WTC11 (cell line): Measurements from ENCODE around the gene REST.

Experiments
- CTCF ChIP-seq: fragments of 200-600 bp; IDR thresholded peaks from 2 replicates; pipeline ENCODE4 v1.8.0; 2022; ENCODE audit warnings: antibody characterized with exemption
- E2F1 ChIP-seq: sonication (generic); formaldehyde crosslinking; IDR thresholded peaks from 2 replicates; pipeline ENCODE4 v1.8.0; 2022; ENCODE audit warnings: mild to moderate bottlenecking, missing genetic modification reagents
- JUN ChIP-seq: sonication (generic); formaldehyde crosslinking; IDR thresholded peaks from 2 replicates; pipeline ENCODE4 v1.8.0; 2023; ENCODE audit warnings: mild to moderate bottlenecking, missing genetic modification reagents
- NFYB ChIP-seq: sonication (generic); formaldehyde crosslinking; conservative IDR thresholded peaks from 2 replicates; pipeline ENCODE4 v1.8.0; 2022; ENCODE audit warnings: low read depth, missing genetic modification reagents
- NR2C2 ChIP-seq: sonication (generic); formaldehyde crosslinking; IDR thresholded peaks from 2 replicates; pipeline ENCODE4 v1.8.0; 2022; ENCODE audit warnings: mild to moderate bottlenecking, missing genetic modification reagents
- OVOL2 ChIP-seq: fragments of 250-450 bp; sonication (Bioruptor Pico); IDR thresholded peaks from 2 replicates; pipeline ENCODE4 v1.9.0; 2021; ENCODE audit warnings: mild to moderate bottlenecking, borderline replicate concordance
- RELA ChIP-seq: sonication (generic); formaldehyde crosslinking; IDR thresholded peaks from 2 replicates; pipeline ENCODE4 v1.8.1; 2022; ENCODE audit warnings: missing genetic modification reagents, mild to moderate bottlenecking, borderline replicate concordance
- RORB ChIP-seq: fragments of 250-450 bp; sonication (Bioruptor Pico); IDR thresholded peaks from 2 replicates; pipeline ENCODE4 v1.9.0; 2021; ENCODE audit warnings: mild to moderate bottlenecking
- ZNF281 ChIP-seq: sonication (generic); formaldehyde crosslinking; IDR thresholded peaks from 2 replicates; pipeline ENCODE4 v1.8.0; 2023; ENCODE audit warnings: mild to moderate bottlenecking, missing genetic modification reagents
- TF ChIP-seq, protein P1 (sequence below): sonication (generic); formaldehyde crosslinking; IDR thresholded peaks from 2 replicates; pipeline ENCODE4 v1.8.0; 2022; ENCODE audit warnings: mild to moderate bottlenecking, missing genetic modification reagents
- TF ChIP-seq, protein P2 (sequence below): sonication (generic); formaldehyde crosslinking; IDR thresholded peaks from 2 replicates; pipeline ENCODE4 v1.8.1; 2023; ENCODE audit warnings: mild to moderate bottlenecking, moderate library complexity, missing genetic modification reagents
- TF ChIP-seq, protein P3 (sequence below): sonication (generic); formaldehyde crosslinking; IDR thresholded peaks from 2 replicates; pipeline ENCODE4 v1.8.0; 2022; ENCODE audit warnings: missing genetic modification reagents

- TF ChIP-seq CTCF (no peak), RELA (CRISPR knock-in tag) (no peak), NFYB (CRISPR knock-in tag) (no peak), JUN (no peak), ZNF281 (CRISPR knock-in tag) (no peak), NR2C2 (CRISPR knock-in tag) (no peak), OVOL2 (no peak), RORB (CRISPR knock-in tag) (no peak), E2F1 (CRISPR knock-in tag) (no peak)
- TF ChIP-seq, protein P1, sequence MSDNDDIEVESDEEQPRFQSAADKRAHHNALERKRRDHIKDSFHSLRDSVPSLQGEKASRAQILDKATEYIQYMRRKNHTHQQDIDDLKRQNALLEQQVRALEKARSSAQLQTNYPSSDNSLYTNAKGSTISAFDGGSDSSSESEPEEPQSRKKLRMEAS (CRISPR knock-in tag) = no peak
- TF ChIP-seq, protein P2, sequence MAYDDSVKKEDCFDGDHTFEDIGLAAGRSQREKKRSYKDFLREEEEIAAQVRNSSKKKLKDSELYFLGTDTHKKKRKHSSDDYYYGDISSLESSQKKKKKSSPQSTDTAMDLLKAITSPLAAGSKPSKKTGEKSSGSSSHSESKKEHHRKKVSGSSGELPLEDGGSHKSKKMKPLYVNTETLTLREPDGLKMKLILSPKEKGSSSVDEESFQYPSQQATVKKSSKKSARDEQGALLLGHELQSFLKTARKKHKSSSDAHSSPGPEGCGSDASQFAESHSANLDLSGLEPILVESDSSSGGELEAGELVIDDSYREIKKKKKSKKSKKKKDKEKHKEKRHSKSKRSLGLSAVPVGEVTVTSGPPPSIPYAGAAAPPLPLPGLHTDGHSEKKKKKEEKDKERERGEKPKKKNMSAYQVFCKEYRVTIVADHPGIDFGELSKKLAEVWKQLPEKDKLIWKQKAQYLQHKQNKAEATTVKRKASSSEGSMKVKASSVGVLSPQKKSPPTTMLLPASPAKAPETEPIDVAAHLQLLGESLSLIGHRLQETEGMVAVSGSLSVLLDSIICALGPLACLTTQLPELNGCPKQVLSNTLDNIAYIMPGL (CRISPR knock-in tag) = no peak
- TF ChIP-seq, protein P3, sequence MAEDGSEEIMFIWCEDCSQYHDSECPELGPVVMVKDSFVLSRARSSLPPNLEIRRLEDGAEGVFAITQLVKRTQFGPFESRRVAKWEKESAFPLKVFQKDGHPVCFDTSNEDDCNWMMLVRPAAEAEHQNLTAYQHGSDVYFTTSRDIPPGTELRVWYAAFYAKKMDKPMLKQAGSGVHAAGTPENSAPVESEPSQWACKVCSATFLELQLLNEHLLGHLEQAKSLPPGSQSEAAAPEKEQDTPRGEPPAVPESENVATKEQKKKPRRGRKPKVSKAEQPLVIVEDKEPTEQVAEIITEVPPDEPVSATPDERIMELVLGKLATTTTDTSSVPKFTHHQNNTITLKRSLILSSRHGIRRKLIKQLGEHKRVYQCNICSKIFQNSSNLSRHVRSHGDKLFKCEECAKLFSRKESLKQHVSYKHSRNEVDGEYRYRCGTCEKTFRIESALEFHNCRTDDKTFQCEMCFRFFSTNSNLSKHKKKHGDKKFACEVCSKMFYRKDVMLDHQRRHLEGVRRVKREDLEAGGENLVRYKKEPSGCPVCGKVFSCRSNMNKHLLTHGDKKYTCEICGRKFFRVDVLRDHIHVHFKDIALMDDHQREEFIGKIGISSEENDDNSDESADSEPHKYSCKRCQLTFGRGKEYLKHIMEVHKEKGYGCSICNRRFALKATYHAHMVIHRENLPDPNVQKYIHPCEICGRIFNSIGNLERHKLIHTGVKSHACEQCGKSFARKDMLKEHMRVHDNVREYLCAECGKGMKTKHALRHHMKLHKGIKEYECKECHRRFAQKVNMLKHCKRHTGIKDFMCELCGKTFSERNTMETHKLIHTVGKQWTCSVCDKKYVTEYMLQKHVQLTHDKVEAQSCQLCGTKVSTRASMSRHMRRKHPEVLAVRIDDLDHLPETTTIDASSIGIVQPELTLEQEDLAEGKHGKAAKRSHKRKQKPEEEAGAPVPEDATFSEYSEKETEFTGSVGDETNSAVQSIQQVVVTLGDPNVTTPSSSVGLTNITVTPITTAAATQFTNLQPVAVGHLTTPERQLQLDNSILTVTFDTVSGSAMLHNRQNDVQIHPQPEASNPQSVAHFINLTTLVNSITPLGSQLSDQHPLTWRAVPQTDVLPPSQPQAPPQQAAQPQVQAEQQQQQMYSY = no peak
Measured at GRCh38 chr4:56892691-56893090, 15.0 kb upstream of the REST start.
